HepG2 (cell line): ENCODE data around the gene KLHL21. TPM values are rescaled to one million over a fixed set of nuclear protein-coding genes. Genes with fewer than 3 reads are reported as not detected.

Source experiments
- ATAC-seq: fragments of 200-7000 bp; cut with Tn5 transposase; 3 replicates; pipeline ENCODE4 v1.9.1; 2020; ENCODE audit warnings: mild to moderate bottlenecking, moderate library complexity
- BruUV-seq: library from RNA; stranded (reverse); fragments of 400-500 nt; replicated peaks from 2 replicates; lab custom pipeline; 2021; lab: Mats Ljungman, UMichigan
- CTCF ChIA-PET: fragments of 300-600 bp; formaldehyde crosslinking; extraction: SDS; loops from one replicate; lab custom pipeline; 2021; ENCODE audit warnings: low total read pairs, inconsistent platforms, low intra/inter-chr PET ratio; lab: Yijun Ruan, JAX
- POLR2A ChIA-PET: fragments of 350-600 bp; sonication (Branson Sonifier 250); formaldehyde crosslinking; loops from one replicate; lab custom pipeline; 2020; ENCODE audit warnings: antibody characterized with exemption, inconsistent platforms; lab: Yijun Ruan, JAX
- DNase-seq: peaks from one replicate; pipeline ENCODE4 v3.0.0-alpha.2; 2015; ENCODE audit warnings: low spot score
- FAIRE-seq: peaks from 3 replicates; lab custom pipeline; 2011; peaks lifted over from hg19 to GRCh38; lab: Jason Lieb, UNC
- H2AFZ ChIP-seq: one replicate; pipeline ENCODE4 v1.6.1; 2011; ENCODE audit warnings: low read length, inconsistent platforms
- H3K27ac ChIP-seq: fragments of 300-600 bp; 3 replicates; pipeline ENCODE4 v1.8.0; 2011; ENCODE audit warnings: mixed run types, mild to moderate bottlenecking, mixed read lengths, low read length, inconsistent platforms; ENCODE audit not compliant: insufficient read depth; ENCODE audit errors: extremely low read length
- H3K27me3 ChIP-seq, 2 experiments: fragments of 200-600 bp in 1 of 2; 2 replicates in 1 of 2; 3 replicates in 1 of 2; pipeline versions ENCODE4 v1.6.0 to v1.8.0; 2011; ENCODE audit warnings: low read length in 2 of 2, mild to moderate bottlenecking in 2 of 2, moderate library complexity in 2 of 2, inconsistent platforms in 1 of 2; ENCODE audit not compliant: insufficient read depth in 2 of 2, control insufficient read depth in 1 of 2
- H3K36me3 ChIP-seq, 2 experiments: fragments of 200-600 bp in 1 of 2; replicated peaks in 1 of 2; 2 replicates in 1 of 2; 3 replicates in 1 of 2; pipeline versions ENCODE4 v1.5.1 to v1.8.0; 2011; ENCODE audit warnings: low read length in 2 of 2, inconsistent platforms in 1 of 2; ENCODE audit not compliant: insufficient read depth in 2 of 2, control insufficient read depth in 1 of 2
- H3K4me1 ChIP-seq: 2 replicates; pipeline ENCODE4 v1.5.1; 2012; ENCODE audit warnings: low read length, inconsistent platforms; ENCODE audit not compliant: insufficient read depth
- H3K4me2 ChIP-seq: 2 replicates; pipeline ENCODE4 v1.6.0; 2011; ENCODE audit warnings: low read depth, low read length, inconsistent platforms
- H3K4me3 ChIP-seq, 3 experiments: fragments of 200-600 bp in 1 of 3; sonication (generic), shearing (Covaris generic) in 1 of 3; replicated peaks in 1 of 3; 2 replicates each; pipeline ENCODE4 v1.5.1; 2011 to 2016; ENCODE audit warnings: low read length in 3 of 3, inconsistent platforms in 2 of 3, low read depth in 2 of 3, mild to moderate bottlenecking in 2 of 3, control low read depth in 1 of 3, mixed read lengths in 1 of 3; ENCODE audit not compliant: insufficient read depth in 1 of 3
- H3K79me2 ChIP-seq: one replicate; pipeline ENCODE4 v1.6.1; 2011; ENCODE audit warnings: low read length, inconsistent platforms; ENCODE audit not compliant: insufficient read depth
- H3K9ac ChIP-seq: 2 replicates; pipeline ENCODE4 v1.6.0; 2011; ENCODE audit warnings: mild to moderate bottlenecking, low read depth, low read length, inconsistent platforms; ENCODE audit not compliant: insufficient read depth
- H3K9me3 ChIP-seq: 2 replicates; pipeline ENCODE4 v1.5.1; 2012; ENCODE audit warnings: mild to moderate bottlenecking, low read length
- H4K20me1 ChIP-seq: 2 replicates; pipeline ENCODE4 v1.6.0; 2011; ENCODE audit warnings: inconsistent platforms, mild to moderate bottlenecking, low read length, moderate library complexity; ENCODE audit not compliant: insufficient read depth
- AGO1 ChIP-seq: fragments of 200-400 bp; formaldehyde crosslinking; IDR thresholded peaks from 2 replicates; pipeline ENCODE4 v1.6.1; 2017; ENCODE audit warnings: mild to moderate bottlenecking, low read depth, low read length, moderate library complexity; ENCODE audit not compliant: poor library complexity, severe bottlenecking
- AGO2 ChIP-seq: fragments of 200-400 bp; formaldehyde crosslinking; optimal IDR thresholded peaks from 2 replicates; pipeline ENCODE3; 2017; ENCODE audit warnings: mild to moderate bottlenecking, low read depth, low read length, moderate library complexity
- ARID2 ChIP-seq: sonication (generic); formaldehyde crosslinking; IDR thresholded peaks from 2 replicates; pipeline ENCODE4 v1.8.1; 2022; ENCODE audit warnings: mild to moderate bottlenecking, missing genetic modification reagents, borderline replicate concordance
- POLR2A ChIP-seq, 2 experiments: IDR thresholded peaks; 2 replicates each; pipeline ENCODE4 v1.6.1; 2011; ENCODE audit warnings: low read depth in 2 of 2, low read length in 2 of 2, mild to moderate bottlenecking in 1 of 2, moderate library complexity in 1 of 2; ENCODE audit not compliant: insufficient read depth in 1 of 2
- ZNF557 ChIP-seq: sonication (generic); formaldehyde crosslinking; IDR thresholded peaks from 2 replicates; pipeline ENCODE4 v1.4.0; 2020; ENCODE audit warnings: missing genetic modification reagents
- WGBS: methylation state at CpG from one replicate; pipeline ENCODE4 v1.1.6; 2017; ENCODE audit warnings: low lambda C conversion rate; 5-methylcytosine and 5-hydroxymethylcytosine counted together
- in situ Hi-C: cut with HindIII; loops from 2 replicates; pipeline ENCODE4 v1.10.0; 2017; ENCODE audit warnings: low pct_unique_long_range_greater_than_20kb; ENCODE audit not compliant: extremely low pct_ligation_motif_present
- intact Hi-C: fragments of 100-400 bp; cut with micrococcal nuclease; formaldehyde crosslinking; loops from one replicate; pipeline ENCODE4 v1.10.0; 2022; ENCODE audit not compliant: unreplicated experiment
- polyA plus RNA-seq, 8 experiments: library from polyadenylated mRNA; depleted of rRNA in 3 of 8; stranded (reverse) in 7 of 8; unstranded in 1 of 8; fragments of >200 nt; fragmentation: Illumina TruSeq in 4 of 8; extraction: Trizol in 4 of 8; gene quantifications; 2 replicates each; pipeline versions ENCODE4 v1.2.1 to v1.2.3, GENCODE V29; 2011 to 2016; ENCODE audit warnings: low read depth in 4 of 8, missing spikeins in 1 of 8, mixed read lengths in 1 of 8; ENCODE audit not compliant: insufficient read depth in 1 of 8
- total RNA-seq, 5 experiments: library from RNA; depleted of rRNA; stranded (reverse); fragments of >200 nt; fragmentation: Illumina TruSeq; extraction: Trizol; gene quantifications; 2 replicates each; pipeline ENCODE4 v1.2.3, GENCODE V29; 2016; ENCODE audit warnings: low read depth in 1 of 5

The KLHL21 gene
- total and polyA plus RNA-seq, 2 of the 13 experiments (the other 11 are each of a cell fraction or from before 2014, with no cell fraction given), result 14.8 to 25.0 TPM

DNA sequence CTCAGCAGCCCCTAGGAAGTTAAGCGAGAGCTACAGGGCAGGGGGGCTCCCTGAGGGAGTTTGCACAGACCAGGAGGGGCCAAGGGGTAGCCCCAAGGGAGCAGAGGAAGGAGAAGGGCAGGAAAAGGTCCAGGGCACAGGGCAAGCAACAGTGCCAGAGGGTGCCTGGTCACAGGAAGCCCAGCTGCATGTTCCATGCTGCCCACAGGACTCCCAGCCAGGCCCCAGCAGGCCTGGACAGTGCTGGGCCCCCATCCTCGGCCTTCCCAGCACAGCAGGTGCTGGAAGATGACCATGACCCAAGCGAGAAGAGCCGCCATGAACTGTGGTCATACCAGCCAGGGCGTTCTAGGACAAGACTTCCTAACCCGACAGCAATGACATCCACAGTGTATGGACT, 11.0 kb downstream of the KLHL21 start:
- Histone ChIP-seq H3K36me3 (peaks cover 34 to 76% of the 10 kb centered on the region in 2 experiments), H3K27ac (no peak overlapping the region), H3K27me3 (no peaks in the 10 kb centered on the region), H3K9ac (no peak overlapping the region), H3K4me2 (no peak overlapping the region), H3K4me3 (no peak overlapping the region), H2AFZ (no peak overlapping the region), H4K20me1 (peaks cover 28% of the 10 kb centered on the region), H3K79me2 (peaks cover 11% of the 10 kb centered on the region), H3K9me3 (no peaks in the 10 kb centered on the region), H3K4me1 (0 out of 2 replicates have a peak, but pooled peaks cover 2% of the 10 kb centered on the region)
- ATAC-seq (no peak), FAIRE-seq (no peak), DNase-seq (no peak)
- ChIA-PET CTCF (no interaction called here), POLR2A (interaction anchor here (0.6 to 1.4 kb wide), 2 partner anchors 9 to 39 kb away, joined by 3 to 5 read pairs; no protein-coding TSS in a partner anchor)
- in situ Hi-C loops, result no loop called here
- no TSS peak for BruUV-seq
- 98% methylated on average over 6 of the region's 6 CpGs for WGBS
- TF ChIP-seq AGO2 (peak; percentile 44), ZNF557 (CRISPR knock-in tag) (no peak)
- intact Hi-C loops, result no loop called here

DNA sequence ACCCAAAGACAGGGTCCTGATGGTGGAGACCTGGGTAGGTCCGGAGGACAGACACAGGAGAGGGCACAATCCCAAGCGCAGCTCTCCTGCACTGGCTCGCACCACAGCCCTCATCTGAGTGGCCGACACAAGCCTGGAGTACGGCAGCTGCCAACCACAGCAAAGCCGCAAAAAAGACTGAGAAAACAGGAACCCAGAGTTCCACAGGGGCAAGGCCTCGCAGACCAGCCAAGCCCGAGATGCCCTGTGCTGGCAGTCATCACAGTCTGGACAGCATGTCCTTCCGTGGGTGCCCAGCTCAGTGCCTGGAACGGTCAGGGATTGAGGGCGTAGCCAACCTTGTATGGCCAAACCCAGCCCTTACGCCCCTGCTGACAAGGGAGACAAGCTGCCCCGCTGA, 11.4 kb downstream of the KLHL21 start:
- FAIRE-seq, result no peak
- Histone ChIP-seq H4K20me1 (peaks cover 24% of the 10 kb centered on the region), H3K27ac (no peak overlapping the region), H3K79me2 (peaks cover 9% of the 10 kb centered on the region), H3K36me3 (peaks cover 32 to 72% of the 10 kb centered on the region in 2 experiments), H3K27me3 (no peaks in the 10 kb centered on the region), H3K4me3 (no peak overlapping the region), H3K4me2 (no peak overlapping the region), H2AFZ (no peak overlapping the region), H3K4me1 (no peaks in the 10 kb centered on the region), H3K9ac (no peak overlapping the region), H3K9me3 (no peaks in the 10 kb centered on the region)
- CTCF ChIA-PET, result no interaction called here
- 100% methylated on average over 2 of the region's 13 CpGs for WGBS
- intact Hi-C loops, result no loop called here
- DNase-seq, result no peak
- no peak for ATAC-seq
- BruUV-seq, result no TSS peak
- in situ Hi-C loops, result no loop called here
- TF ChIP-seq ARID2 (no peak), POLR2A (IDR thresholded peaks at IDR 0.05; ENCODE audit: insufficient read depth in 1 of 2, low read depth in 2 of 2, low read length in 2 of 2) (0 out of 4 replicates have a peak, but pooled peaks of 1 of the 2 experiments have one; percentile 23), AGO1 (peak; percentile 24), AGO2 (peak; percentile 82)
- POLR2A ChIA-PET, result interaction anchor here (0.6 to 1.4 kb wide), 2 partner anchors 10 to 38 kb away, joined by 3 to 5 read pairs; no protein-coding TSS in a partner anchor
